Measurements from ENCODE around the gene TANK.

The TANK gene

DNA sequence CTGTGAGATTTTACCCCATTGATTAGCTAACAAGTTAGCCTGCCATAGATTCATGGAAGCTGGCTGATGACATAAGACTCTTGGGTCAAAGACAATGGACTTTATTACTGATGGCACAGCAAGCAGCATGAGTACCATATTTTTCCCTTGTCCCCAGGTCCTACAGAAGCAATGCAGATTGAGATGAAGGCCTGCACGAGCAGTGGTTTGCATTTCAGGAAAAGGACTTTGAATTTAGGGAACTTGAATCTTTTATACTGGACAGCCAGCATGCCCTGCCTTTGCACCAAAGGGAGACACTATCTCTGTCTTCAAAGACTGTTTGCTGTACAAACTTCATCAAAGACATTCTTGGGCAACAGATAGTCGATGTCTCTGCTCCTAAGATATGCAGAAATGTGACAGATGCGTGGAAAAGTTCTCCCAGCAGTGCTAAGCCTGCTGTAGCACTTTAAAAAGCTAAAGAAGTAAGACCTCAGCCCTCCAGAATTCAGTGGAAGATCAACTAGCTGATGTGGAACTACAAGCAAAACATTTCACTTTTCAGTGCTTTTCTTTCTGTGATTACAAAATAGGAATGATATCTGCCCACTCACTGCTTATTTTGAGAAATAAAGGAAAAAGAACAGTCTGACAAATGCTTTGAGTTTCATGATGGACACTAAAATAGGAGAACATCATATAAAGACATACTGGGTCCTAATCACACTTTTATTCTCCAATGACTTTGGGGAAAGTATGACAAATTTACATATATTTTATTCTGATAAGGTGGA is 44.4 kb upstream of the TANK start:
- TF ChIP-seq CTCF (IDR thresholded peaks at IDR 0.05), result no peak
- Histone ChIP-seq H3K9me3 (no peaks in the 10 kb centered on the region), H3K36me3 (no peaks in the 10 kb centered on the region), H3K4me3 (ENCODE audit: low read depth in 1 of 2, low read length in 1 of 2) (no peak overlapping the region), H3K27me3 (no peaks in the 10 kb centered on the region), H3K27ac (no peak overlapping the region), H3K4me1 (ENCODE audit: control insufficient read depth in 1 of 2, insufficient read depth in 1 of 2, low read depth in 1 of 2, low read length in 1 of 2) (peaks cover 14 to 18% of the 10 kb centered on the region in 2 experiments)

DNA sequence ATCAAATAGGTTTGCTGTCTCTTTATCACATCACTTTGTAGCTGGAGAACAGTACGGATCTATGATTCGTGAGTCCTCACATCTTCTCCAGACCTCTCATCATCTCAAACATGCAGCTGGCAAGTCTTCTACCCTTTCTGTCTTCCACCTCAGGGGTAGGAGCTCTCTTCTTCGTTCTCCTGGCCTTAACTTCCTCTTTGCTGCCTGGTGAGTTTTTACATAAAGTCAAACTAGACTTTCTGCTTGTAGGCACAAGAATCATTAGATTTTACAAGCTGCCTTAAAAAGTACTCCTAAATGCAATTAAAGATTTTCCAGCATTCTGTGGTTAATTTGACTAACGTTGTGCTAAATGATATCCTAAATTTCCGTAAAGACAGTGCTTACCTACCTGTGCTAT is 43.7 kb upstream of the TANK start:
- H3K4me3 ChIP-seq (ENCODE audit: low read depth in 1 of 2, low read length in 1 of 2), result no peak overlapping the region
- TF ChIP-seq CTCF (IDR thresholded peaks at IDR 0.05), result no peak
- no peaks in the 10 kb centered on the region for H3K27me3 ChIP-seq
- no peak overlapping the region for H3K27ac ChIP-seq
- no peaks in the 10 kb centered on the region for H3K9me3 ChIP-seq
- peaks cover 10 to 14% of the 10 kb centered on the region in 2 experiments for H3K4me1 ChIP-seq (ENCODE audit: control insufficient read depth in 1 of 2, insufficient read depth in 1 of 2, low read depth in 1 of 2, low read length in 1 of 2)
- no peaks in the 10 kb centered on the region for H3K36me3 ChIP-seq

GRCh38 chr2:161117506-161117905 is 42.7 kb upstream of the TANK start:
- TF ChIP-seq CTCF (IDR thresholded peaks at IDR 0.05), result no peak
- H3K9me3 ChIP-seq, result no peaks in the 10 kb centered on the region
- H3K36me3 ChIP-seq, result no peaks in the 10 kb centered on the region
- H3K4me1 ChIP-seq (ENCODE audit: control insufficient read depth in 1 of 2, insufficient read depth in 1 of 2, low read depth in 1 of 2, low read length in 1 of 2), result peaks cover 6 to 11% of the 10 kb centered on the region in 2 experiments
- H3K27ac ChIP-seq, result no peak overlapping the region
- no peaks in the 10 kb centered on the region for H3K27me3 ChIP-seq
- no peak overlapping the region for H3K4me3 ChIP-seq (ENCODE audit: low read depth in 1 of 2, low read length in 1 of 2)

GRCh38 chr2:161118722-161119121 is 41.5 kb upstream of the TANK start:
- TF ChIP-seq CTCF (IDR thresholded peaks at IDR 0.05), result no peak
- Histone ChIP-seq H3K27me3 (no peaks in the 10 kb centered on the region), H3K4me3 (ENCODE audit: low read depth in 1 of 2, low read length in 1 of 2) (no peak overlapping the region), H3K27ac (no peak overlapping the region), H3K36me3 (no peaks in the 10 kb centered on the region), H3K9me3 (no peaks in the 10 kb centered on the region), H3K4me1 (ENCODE audit: control insufficient read depth in 1 of 2, insufficient read depth in 1 of 2, low read depth in 1 of 2, low read length in 1 of 2) (peaks cover 6 to 19% of the 10 kb centered on the region in 2 experiments)

GRCh38 chr2:161119483-161119882 is 40.7 kb upstream of the TANK start:
- Histone ChIP-seq H3K27me3 (no peaks in the 10 kb centered on the region), H3K27ac (no peak overlapping the region), H3K4me3 (ENCODE audit: low read depth in 1 of 2, low read length in 1 of 2) (no peak overlapping the region), H3K9me3 (no peaks in the 10 kb centered on the region), H3K4me1 (ENCODE audit: control insufficient read depth in 1 of 2, insufficient read depth in 1 of 2, low read depth in 1 of 2, low read length in 1 of 2) (peaks cover 6 to 19% of the 10 kb centered on the region in 2 experiments), H3K36me3 (no peaks in the 10 kb centered on the region)
- TF ChIP-seq CTCF (IDR thresholded peaks at IDR 0.05), result no peak

Data from neutrophil (primary cell).